NCI-H82 (cell line): Measurements from ENCODE around the gene C16orf86.

Source experiments
- DNase-seq: peaks from one replicate; lab custom pipeline; 2025; lab: John Stamatoyannopoulos, UW

The C16orf86 gene

DNA sequence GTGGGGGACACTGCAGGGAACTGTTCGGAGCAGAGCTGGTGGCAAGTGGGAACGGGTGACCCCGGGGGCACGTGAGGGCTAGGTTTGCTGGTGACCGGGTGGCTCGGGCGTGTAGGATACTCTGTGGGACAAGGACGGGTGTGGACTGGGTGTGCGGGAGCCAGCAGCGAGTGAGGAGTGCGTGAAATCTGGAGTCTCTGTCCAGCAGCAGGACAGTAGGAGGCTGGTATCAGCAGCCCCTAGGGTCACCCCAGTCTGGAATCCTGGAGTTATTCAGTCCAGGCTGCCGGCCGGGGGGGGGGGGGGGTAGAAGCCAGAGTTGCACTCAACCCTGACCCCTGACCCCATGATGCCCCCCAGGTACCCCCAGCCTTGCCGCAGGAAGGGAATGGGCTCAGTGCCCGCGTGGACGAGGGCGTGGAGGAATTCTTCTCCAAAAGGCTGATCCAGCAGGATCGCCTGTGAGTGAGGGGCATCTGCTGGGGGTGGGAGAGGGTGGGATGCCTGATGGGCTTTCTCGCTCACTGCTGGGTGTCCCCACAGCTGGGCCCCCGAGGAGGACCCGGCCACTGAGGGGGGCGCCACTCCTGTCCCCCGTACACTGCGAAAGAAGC, 12.7 kb upstream of the C16orf86 start:
- DNase-seq, result no peak

DNA sequence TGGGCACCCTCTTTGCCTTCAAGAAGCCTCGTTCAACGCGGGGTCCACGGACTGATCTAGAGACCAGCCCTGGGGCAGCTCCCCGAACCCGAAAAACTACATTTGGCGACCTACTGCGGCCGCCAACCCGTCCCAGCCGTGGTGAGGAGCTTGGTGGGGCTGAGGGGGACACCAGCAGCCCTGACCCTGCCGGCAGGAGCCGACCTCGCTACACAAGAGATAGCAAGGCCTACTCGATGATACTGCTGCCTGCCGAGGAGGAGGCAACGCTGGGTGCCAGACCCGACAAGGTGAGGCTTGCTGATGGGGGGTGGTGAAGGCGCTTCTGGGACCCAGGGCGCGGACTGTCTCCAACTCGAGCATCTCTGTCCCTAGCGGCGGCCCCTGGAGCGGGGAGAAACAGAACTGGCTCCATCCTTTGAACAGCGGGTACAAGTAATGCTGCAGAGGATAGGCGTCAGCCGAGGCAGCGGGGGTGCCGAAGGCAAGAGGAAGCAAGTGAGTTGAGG, 12.2 kb upstream of the C16orf86 start:
- no peak for DNase-seq

DNA sequence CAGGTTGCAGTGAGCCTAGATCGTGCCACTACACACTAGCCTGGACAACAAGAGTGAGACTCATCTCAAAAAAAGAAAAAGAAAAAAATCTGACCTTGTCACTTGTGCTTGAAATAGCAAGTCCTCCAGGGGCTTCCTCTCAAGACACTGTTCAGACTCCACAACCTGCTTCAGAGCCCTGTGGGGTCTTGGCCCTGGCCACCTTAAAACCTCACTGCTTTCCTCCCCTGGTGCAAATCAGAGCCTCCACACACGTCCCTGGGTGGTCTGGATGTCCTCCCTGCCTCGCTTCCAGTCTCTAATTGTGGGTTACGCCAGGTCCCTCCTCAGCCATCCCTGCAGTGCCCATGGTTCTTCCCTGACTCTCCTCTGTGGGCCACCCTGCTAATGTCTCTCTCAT, 11.3 kb upstream of the C16orf86 start:
- no peak for DNase-seq

DNA sequence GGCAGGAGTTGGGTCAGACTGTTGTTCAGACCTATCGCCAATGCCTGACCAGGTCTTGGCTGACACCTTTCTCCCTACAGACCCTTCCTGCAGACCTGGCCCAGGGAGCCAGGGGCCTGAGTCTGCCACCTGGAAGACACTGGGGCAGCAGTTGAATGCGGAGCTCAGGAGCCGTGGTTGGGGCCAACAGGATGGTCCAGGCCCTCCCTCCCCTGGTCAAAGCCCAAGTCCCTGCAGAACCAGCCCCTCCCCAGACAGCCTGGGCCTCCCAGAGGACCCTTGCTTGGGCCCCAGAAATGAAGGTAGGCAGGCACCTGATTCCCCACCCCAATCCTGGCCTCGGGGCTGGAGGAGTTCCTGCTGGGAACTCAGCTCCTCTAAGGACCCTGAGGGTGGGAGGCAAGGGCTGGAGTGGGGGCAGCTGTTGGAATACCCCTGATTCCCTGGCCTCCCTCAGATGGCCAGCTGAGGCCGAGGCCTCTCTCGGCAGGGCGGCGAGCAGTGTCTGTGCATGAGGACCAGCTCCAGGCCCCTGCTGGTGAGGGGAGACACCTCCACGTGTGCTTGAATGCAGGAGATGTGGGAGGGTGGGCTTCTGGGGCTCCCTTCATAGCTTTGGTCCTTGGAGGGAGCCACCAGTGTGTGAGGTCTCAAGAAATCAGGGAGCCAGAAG, 10.1 kb upstream of the C16orf86 start:
- DNase-seq, result no peak

DNA sequence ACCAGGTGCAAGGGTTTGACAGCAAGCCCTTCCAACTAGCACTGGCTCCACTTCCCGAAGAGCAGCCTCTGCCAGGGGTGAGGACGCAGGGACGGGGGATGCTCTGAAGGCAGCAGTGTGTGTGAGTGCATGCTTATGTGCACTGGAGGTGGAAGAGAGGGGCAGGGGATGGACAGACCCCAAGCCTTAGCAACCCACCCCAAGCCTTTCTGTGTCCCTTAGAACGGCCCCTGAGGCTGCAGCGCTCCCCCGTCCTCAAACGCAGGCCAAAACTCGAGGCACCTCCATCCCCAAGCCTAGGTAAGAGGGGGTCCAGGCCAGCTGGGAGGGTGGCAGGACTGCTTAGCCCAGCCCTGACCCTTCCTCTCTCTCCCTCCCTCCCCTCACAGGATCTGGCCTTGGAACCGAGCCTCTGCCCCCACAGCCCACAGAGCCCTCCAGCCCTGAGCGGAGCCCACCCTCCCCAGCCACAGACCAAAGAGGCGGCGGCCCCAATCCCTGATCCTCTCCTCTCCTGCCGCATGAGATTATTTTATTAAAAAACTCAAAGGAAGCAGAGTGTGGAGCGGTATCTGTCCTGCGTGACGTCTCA, 9.5 kb upstream of the C16orf86 start:
- no peak for DNase-seq

DNA sequence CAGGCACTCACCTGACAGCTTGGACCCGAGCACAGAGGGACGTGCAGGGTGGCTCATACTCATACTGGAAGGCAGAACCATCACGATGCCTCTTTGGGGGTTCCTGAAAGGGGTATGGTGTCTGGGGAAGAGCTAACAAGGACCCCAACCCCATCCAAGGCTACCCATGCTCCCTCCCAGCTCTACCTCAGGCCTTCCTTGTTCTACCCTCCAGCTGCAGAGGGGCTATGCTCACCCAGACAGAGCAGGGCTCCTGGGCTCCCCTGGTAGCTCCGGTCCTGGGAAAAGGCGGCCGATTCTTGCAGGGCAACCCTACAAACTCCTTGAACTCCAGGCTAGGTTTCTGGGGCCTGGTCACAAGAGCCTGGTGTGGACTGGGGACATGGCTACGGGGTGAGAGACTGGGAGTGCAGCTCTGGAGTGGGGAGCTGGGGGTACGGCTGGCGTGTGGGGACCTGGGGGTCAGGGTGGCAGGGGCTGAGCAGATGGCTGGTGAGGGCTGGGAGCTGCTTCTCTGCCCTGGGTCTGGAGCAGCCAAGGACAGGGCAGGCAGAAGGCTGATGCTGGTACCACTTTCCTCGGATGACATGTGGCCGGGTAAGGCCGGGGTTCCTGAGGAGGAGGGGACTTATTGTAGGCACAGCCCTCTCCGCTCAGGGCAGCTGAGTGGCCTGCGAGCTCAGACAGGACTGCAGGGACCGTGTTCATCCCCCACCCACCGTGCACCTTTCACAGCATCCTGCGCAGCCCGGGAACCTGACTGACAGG, 8.7 kb upstream of the C16orf86 start:
- DNase-seq, result no peak

DNA sequence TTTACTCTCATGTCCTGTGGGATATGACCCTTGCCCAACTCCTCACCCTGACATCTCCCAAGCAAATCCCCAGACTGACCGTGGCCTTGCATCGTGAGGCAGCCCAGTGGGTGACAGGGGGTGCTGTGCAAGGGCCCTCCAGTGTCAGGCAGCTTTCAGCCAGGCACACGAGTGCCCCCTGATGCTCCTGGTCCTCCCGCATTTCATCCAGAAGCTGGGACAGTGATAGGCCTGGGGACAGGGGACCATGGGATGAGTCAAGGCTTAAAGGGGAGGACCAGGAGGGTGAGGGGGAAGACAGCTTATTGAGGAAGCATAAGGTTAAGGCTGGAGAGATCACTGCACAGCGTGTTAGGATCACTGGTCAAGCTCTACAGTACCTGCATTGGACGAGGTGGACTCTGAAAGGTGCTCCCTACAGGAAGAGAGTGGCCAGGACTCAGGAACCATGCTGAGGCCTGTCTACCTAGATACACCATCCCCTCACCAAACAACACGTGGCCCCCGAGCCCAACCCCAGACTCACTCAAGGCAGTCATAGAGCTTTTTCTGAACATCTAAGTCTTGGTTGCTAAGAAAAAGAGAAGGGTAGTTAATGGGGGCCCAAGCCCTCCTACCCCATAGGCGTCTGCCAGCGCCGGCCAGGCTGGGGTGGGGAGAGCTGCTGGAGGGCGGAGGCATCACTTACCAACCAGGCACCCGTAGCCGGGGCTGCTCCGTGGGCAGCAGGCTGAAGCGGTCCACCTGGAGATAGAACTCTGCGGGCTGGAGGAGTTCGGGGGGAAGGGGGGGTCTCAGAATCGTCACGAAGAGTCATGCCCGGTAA, 7.6 kb upstream of the C16orf86 start:
- peak; percentile 27 for DNase-seq

DNA sequence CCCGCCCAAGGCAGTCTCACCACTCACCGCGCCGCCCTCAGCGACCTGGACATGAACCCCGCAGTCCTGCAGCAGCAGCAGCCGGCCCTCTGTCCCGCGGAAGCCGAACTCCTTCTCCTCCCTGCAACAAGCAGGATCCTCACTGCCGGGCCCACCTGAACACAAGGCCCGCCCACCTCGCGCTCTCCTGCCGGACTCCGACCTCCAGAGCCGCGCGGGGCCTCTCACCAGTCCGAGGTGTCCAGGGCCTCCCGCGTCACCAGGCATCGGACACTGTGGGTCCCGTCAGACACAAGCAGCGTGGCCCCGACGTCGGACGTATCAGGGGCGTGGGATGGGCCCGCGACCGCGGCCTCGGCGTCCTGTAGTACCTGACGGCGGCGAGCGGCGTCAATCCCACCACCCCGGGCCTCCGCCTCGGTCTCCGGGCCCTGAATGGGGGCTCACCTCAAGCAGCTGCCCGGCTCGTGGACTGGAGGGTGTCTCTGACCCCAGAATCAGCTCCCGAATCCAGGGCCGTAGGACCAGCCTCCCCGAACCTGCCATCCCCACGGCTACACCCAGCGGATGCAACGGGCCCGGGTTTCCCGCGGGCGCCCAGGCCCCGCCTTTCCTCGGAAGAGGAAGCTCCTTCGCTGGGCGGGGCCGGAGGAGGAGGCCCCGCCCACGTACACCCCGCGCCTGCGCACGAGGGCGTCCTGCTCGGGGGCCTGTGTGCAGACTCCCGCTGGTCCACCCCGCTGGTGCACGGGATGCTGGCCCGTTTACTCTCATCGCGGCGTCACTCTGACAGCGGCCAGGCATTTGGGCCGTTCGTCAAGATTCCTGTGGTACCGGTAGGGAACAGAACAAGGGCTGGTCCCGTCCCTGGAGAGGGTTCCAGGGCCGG, 6.7 kb upstream of the C16orf86 start, which contains the start of gene ACD:
Gene ACD, minus strand, starts transcription at position 586 of the 889 bp plus-strand sequence. Its CDS starts 40 bp downstream, at position 546.
- peak; percentile 92 for DNase-seq

DNA sequence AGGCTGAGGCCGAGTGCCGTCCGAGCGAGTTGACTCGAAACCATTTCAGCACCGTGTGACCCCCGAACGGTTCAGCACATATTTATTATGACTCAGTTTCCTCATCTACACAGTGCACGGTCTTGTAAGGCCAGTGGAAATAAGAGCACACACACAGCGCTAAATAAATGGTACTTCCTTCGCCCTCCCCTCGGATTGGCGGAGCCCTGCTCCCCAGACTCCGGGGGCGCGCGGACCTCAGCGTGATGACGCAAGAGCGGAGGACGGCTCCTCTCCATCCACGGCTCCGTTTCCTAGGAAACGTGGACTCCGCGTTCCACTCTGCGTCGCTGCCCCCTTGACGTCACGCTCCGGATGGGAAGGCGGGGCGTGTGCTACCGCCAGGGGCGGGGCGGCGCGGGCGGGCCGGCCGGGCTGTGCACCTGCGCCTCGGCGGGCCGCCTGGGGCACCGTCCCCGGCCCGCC, 6.0 kb upstream of the C16orf86 start, which contains the start of gene PARD6A:
Gene PARD6A, plus strand, starts transcription at position 397 of the 465 bp plus-strand sequence. CDS start 79 bp downstream, outside the sequence.
- DNase-seq, result peak; percentile 98

DNA sequence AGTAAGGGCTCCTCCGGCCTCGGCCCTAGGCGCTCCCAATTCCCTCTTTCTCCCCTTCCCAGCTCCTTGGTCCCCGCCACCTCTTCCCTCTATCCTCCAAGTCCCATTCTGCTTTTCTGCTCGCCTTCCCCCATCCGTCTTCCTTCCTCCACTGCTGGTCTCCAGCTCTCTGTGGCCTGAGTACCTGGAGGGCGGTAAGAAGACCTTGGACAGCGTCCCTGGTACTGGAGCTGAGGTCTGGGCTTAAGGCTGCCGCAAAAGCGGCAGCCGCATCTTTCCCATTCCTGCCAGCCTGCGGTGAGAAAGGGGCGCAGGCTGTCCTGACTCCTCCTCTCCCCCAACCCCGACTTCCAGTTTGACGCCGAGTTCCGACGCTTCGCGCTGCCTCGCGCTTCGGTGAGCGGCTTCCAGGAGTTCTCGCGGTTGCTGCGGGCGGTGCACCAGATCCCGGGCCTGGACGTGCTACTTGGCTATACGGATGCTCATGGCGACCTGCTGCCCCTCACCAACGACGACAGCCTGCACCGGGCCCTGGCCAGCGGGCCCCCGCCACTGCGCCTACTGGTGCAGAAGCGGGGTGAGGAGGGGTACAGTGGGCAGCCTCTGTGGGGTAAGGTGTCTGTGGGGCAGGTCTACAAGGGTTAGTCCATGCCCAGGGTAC, 5.4 kb upstream of the C16orf86 start:
- DNase-seq, result peak; percentile 65

DNA sequence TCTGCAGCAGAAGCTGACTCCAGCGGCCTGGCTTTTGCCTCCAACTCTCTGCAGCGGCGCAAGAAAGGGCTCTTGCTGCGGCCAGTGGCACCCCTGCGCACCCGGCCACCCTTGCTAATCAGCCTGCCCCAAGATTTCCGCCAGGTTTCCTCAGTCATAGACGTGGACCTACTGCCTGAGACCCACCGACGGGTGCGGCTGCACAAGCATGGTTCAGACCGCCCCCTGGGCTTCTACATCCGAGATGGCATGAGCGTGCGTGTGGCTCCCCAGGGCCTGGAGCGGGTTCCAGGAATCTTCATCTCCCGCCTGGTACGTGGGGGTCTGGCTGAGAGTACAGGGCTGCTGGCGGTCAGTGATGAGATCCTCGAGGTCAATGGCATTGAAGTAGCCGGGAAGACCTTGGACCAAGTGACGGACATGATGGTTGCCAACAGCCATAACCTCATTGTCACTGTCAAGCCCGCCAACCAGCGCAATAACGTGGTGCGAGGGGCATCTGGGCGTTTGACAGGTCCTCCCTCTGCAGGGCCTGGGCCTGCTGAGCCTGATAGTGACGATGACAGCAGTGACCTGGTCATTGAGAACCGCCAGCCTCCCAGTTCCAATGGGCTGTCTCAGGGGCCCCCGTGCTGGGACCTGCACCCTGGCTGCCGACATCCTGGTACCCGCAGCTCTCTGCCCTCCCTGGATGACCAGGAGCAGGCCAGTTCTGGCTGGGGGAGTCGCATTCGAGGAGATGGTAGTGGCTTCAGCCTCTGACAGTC, 4.5 kb upstream of the C16orf86 start:
- no peak for DNase-seq

DNA sequence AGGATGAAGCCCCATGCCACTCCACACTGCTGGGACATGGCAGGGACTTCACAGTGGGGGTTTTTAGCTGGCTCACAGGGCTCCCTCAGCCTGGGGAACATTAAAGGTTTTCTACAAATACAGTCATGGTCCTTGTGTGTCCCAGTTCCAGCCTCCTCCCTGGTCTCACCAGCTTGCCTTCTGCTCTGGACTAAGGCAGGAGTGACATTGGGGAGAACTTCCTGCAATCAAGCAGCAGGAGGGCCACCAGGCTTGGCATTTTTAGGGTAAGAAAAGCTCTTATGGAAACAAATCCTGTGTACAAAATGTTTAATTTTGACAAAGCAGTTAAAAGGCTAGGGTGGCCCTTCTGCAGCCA, 4.0 kb upstream of the C16orf86 start:
- DNase-seq, result no peak

DNA sequence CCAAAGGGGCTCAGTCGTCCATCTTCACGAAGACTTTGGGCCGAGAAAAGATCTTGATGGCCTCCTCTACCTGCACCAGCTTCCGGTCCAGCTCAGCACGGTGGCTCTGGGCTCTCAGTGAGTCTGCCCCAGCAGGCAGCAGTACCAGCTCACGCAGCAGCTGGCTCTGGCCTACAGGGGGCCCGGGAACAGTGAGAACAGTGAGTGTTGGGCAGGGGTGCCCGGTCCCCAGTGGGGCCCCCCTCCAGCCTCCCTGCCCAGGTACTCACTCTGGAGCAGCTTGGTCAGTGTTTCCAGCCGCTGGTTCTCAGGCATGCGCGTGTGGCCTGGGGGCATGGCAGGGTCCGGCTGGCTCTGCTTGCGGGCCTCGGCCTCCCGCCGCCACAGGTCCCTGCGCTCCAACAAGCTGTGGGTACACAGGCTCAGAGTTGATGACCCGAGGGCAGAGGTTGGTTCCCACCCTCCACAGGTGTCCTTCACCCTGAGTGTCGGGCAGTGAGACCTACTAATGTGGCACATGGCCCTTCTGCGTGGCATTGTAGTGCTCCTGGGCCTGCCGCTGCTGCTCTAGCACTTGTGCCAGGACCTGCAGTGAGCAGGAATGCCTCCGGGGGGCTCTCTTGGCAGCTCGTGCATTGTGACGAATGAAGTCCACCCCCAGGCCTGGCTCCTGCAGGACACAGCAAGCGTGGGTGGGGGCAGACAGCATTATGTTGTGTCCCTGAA, 3.3 kb upstream of the C16orf86 start:
- peak; percentile 28 for DNase-seq

DNA sequence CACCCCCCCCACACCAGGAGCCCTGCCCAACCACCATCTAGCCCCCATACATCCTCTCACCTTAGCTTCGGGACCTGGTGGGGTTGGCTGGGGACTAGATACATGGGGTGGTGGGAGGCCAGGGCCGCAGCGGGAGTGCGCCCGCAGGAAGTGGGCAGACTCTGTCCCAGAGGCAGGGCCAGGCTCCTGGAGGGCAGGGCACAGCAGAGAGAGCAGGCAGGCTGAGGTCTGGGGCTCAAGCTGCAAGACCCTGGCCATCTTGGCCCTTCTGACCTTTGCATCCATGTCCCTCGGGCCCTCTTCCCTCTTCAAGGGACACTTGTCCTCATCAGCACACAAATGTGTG, 2.8 kb upstream of the C16orf86 start:
- no peak for DNase-seq

DNA sequence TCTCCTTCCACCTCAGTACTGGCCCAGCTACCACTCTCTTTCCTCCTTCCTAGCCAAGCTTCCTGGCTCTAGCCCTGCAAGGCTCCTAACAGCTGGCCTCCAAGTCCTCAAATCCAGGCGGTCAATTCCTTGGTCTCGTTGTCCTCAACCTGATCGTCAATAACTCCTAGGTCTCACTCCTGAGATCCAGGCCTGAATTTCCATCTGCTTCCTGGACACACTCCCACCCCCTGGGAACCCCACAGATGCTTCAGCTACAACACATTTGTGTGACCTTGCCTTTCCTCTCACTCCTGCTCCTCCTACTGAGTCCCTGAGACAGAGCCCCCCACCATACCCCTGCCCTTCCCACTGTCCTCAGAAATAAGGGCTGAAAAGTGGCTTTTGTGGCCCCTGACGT, 2.4 kb upstream of the C16orf86 start:
- no peak for DNase-seq

DNA sequence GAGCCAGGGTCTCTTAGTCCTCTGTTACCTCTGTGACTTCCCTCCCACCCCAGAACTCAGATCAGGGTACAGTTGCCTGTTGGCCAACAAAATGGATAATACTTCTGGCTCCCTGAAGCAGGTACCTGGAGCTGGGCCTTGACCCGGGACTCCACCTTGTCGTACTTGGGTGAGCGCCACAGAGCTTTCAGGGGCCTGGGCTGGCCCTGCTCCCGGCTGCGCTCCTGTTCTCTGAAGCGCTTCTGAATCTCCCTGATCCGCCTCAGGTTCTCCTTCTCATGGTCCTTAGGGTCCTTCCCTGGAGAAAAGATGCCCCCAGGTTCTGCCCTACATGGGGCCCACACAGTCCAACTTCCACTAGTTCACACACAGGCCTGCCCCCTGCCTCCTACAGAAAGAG, 1.7 kb upstream of the C16orf86 start:
- DNase-seq, result no peak

DNA sequence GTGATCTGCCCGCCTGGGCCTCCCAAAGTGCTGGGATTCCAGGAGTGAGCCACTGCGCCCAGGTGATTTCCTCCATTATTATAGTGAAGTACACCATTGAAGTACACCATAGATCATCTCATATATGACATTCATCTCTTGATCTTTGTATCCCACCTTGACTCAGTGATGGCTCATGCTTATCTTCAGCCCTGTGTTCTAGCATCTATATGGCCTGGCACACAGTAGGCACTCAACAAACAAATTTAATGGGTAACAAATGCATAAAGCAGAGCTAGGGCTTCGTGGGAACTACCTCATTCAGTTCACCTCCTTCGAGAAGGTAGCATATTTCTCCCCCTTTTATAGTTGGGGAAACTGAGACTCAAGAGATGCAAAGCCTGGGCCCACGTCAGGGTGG, 1.0 kb upstream of the C16orf86 start:
- DNase-seq, result no peak

DNA sequence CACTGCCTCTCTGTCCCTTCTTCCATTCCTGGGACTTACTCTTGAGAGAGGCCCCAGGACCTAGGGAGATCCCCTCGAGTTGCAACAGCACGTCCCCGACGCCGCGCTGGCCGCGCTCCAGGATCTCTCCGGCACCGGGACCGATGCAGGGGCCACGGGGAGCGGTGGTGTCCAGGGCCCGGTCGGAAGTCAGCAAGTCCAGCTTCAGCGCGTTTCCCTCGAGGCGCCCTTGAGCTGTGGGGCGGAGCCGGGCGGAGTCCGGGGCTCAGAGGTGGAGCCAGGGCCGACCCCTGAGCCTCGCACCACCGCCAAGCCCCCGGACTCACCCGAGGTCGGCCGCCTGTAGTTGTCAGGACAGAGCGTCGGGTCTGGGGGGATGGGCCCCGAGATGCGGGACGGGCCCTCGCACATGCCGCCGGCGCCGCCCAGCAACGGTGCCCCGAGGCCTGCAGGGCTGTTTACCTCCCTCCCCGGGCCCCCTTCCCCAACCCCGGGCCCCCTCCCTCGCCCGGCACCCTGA, 522 bp upstream of the C16orf86 start:
- peak; percentile 59 for DNase-seq
